OCI-LY7 (cell line): ENCODE results near the gene IER5L.

Source experiments
- CTCF ChIP-seq: fragments of 200-600 bp; sonication (generic); conservative IDR thresholded peaks from 2 replicates; pipeline ENCODE4 v1.5.1; 2014; ENCODE audit warnings: mild to moderate bottlenecking, antibody characterized with exemption, low read length, moderate library complexity, mixed read lengths
- EZH2phosphoT487 ChIP-seq: fragments of 200-600 bp; sonication (generic); IDR thresholded peaks from 2 replicates; pipeline ENCODE4 v1.6.1; 2018; ENCODE audit warnings: low read depth, borderline replicate concordance, mild to moderate bottlenecking, mixed run types, antibody characterized with exemption, low read length, moderate library complexity, mixed read lengths

DNA sequence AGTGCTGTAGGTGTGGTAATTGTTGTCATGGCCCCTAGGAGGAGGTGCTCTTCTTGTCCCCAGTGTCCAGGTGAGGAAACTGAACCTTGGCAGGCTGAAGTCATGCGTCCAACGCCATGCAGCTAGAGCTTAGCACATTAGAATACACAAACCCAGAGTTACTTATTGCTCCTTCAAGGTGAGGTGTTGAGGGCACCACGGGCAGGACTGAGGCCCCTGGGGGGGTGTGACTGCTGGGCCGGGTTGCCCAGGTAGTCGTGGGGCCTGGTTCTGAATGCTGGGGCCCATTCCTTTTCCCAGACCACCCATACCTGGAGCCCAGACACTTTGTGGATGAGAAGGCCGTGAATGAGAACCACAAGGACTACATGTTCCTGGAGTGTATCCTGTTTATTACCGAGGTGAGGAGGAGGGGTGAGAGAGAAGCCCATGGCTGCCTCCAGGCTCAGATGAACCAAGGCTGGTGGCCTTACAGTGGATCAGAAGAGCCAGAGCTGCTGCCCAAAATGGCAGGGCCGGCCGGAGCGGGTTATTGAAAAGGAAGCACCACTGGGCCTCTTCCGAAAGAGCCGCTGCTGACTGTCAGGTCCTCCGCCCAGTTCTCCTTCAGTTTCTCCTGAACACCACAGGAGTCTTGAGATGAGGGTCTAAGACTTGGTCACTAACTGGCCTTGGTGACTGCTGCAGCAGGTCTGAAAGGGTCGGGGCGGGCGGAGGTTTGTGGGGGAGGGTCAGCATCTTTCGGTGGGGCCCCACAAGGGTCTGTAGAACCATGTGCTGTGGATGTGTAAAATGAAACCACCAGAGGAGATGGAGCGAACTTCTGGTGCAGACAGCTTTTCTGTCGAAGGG lies 40.5 kb downstream of the IER5L start:
- TF ChIP-seq CTCF (no peak), EZH2phosphoT487 (no peak)
